K562 treated with DMSO at 1 percent for 4 hours (cell line): ENCODE measurements around the gene RGS17. TPM values are rescaled to one million over a fixed set of nuclear protein-coding genes. Genes with fewer than 3 reads are reported as not detected.

ENCODE experiments used
- total RNA-seq: library from RNA; unstranded; fragments of 300-600 nt; gene quantifications from 2 replicates; pipeline ENCODE4 v1.2.3, GENCODE V29; 2022; ENCODE audit not compliant: insufficient read depth

RGS17 gene, protein sequence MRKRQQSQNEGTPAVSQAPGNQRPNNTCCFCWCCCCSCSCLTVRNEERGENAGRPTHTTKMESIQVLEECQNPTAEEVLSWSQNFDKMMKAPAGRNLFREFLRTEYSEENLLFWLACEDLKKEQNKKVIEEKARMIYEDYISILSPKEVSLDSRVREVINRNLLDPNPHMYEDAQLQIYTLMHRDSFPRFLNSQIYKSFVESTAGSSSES
- 0.18 TPM in 1 of 2 replicates, not detected in the other for total RNA-seq

GRCh38 chr6:153131037-153131981 lies at the start of gene RGS17:
TSS of gene RGS17 (minus strand) at chr6:153131282. CDS start at chr6:153044018, 87,264 bp downstream.

GRCh38 chr6:153002613-153003365 lies 128.3 kb downstream of the RGS17 start, which contains the start of gene MTRF1L:
TSS of gene MTRF1L (minus strand) at chr6:153002709. CDS start at chr6:153002685, 24 bp downstream.

DNA sequence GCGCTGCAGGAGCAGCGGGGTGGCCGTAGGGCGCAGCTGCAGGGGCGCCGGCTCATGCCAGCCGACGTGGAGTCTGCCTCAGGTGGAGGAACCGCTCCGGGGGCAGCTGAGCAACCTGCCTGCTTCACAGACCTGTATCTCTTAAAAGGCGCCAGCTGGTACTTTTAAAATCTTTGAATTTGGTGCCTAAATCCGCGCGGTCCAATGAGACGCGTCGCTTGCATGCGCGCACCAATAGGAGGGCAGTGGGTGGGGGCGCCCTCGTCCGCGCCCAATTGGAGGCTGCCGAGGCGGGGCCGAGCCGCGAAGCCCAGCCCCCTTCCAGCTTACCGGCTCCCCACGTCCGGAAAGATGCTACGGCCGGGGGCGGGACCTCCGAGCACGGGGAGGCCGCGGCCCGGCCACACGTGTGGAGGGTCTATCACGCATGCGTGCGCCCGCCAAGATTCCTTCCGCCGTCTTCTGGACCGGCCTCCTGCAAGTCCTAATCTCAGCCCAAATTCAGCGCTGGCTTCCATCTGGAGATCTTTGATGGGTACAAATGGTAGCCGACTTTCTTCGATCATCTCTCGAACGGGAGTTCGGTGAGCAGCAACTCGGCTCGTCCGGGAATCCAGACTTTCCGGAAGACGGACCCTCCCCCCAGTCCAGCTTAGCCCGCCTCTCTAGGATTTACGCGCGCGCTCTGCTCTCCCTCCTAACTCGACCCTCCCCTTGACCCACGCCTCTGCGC lies 148.0 kb downstream of the RGS17 start, which contains the start of gene FBXO5:
Gene FBXO5 (minus strand): TSS at position 138 of the 733 bp plus-strand sequence. CDS start 82 bp downstream, at position 56.

Other genes starting within 250 kb of the RGS17 start
- 20.1 and 25.2 TPM in 2 replicates for gene FBXO5, start 148.2 kb downstream of the RGS17 start, total RNA-seq
- 13.6 and 18.8 TPM in 2 replicates for gene MTRF1L, start 128.6 kb downstream of the RGS17 start, total RNA-seq